ENCODE measurements around the gene BCAS3.
"Not testable (repeated sequence)": the region's sequence is repeated elsewhere in the genome, so short reads cannot be mapped to it uniquely, and the experiment has no call there.

BCAS3 gene

GRCh38 chr17:60888812-60889709 is 211.4 kb downstream of the BCAS3 start:
- DNase-seq = peak; percentile 36

GRCh38 chr17:60891149-60891548 is 213.5 kb downstream of the BCAS3 start:
- no peak for DNase-seq

GRCh38 chr17:60893475-60893874 is 215.8 kb downstream of the BCAS3 start:
- DNase-seq = no peak

- DNase-seq = no peak
Measured at GRCh38 chr17:60896996-60897395, 219.3 kb downstream of the BCAS3 start.

GRCh38 chr17:60899115-60899514 is 221.5 kb downstream of the BCAS3 start:
- DNase-seq = no peak

- DNase-seq = no peak
Measured at GRCh38 chr17:60900688-60901087, 223.0 kb downstream of the BCAS3 start.

- no peak for DNase-seq
Measured at GRCh38 chr17:60901242-60901641, 223.6 kb downstream of the BCAS3 start.

- DNase-seq = no peak
Measured at GRCh38 chr17:60901806-60902205, 224.2 kb downstream of the BCAS3 start.

- no peak for DNase-seq
Measured at GRCh38 chr17:60902399-60902798, 224.7 kb downstream of the BCAS3 start.

GRCh38 chr17:60904582-60904981 is 226.9 kb downstream of the BCAS3 start:
- no peak for DNase-seq

- no peak for DNase-seq
Measured at GRCh38 chr17:60905709-60906108, 228.1 kb downstream of the BCAS3 start.

- no peak for DNase-seq
Measured at GRCh38 chr17:60908324-60908723, 230.7 kb downstream of the BCAS3 start.

GRCh38 chr17:60909405-60909804 is 231.8 kb downstream of the BCAS3 start:
- DNase-seq = no peak

GRCh38 chr17:60910415-60910814 is 232.8 kb downstream of the BCAS3 start:
- no peak for DNase-seq

GRCh38 chr17:60914078-60914477 is 236.4 kb downstream of the BCAS3 start:
- no peak for DNase-seq

- DNase-seq = no peak
Measured at GRCh38 chr17:60916043-60916442, 238.4 kb downstream of the BCAS3 start.

- no peak for DNase-seq
Measured at GRCh38 chr17:60920107-60920506, 242.5 kb downstream of the BCAS3 start.

GRCh38 chr17:60923000-60923399 is 245.3 kb downstream of the BCAS3 start:
- no peak for DNase-seq

- DNase-seq = no peak
Measured at GRCh38 chr17:60926466-60927183, 249.0 kb downstream of the BCAS3 start.

GRCh38 chr17:60933739-60934138 is 256.1 kb downstream of the BCAS3 start:
- no peak for DNase-seq

GRCh38 chr17:60934723-60935122 is 257.1 kb downstream of the BCAS3 start:
- no peak for DNase-seq

- not testable (repeated sequence) for DNase-seq
Measured at GRCh38 chr17:60935991-60936390, 258.3 kb downstream of the BCAS3 start.

GRCh38 chr17:60939318-60939717 is 261.7 kb downstream of the BCAS3 start:
- no peak for DNase-seq

GRCh38 chr17:60941028-60941427 is 263.4 kb downstream of the BCAS3 start:
- no peak for DNase-seq

Data from NCI-H1694 treated with DMSO at 0.1 percent for 48 hours (cell line).